Endothelial cell of umbilical vein (primary cell): ENCODE measurements around the gene TXNRD3. TPM values are rescaled to one million over a fixed set of nuclear protein-coding genes. Genes with fewer than 3 reads are reported as not detected.

Experiments
- BruUV-seq: library from RNA; stranded (reverse); fragments of 400-500 nt; replicated peaks from 2 replicates; lab custom pipeline; 2021; lab: Mats Ljungman, UMichigan
- CTCF ChIA-PET: fragments of 300-600, 350-600 bp; sonication (Branson Sonifier 250); formaldehyde crosslinking; loops from one replicate; lab custom pipeline; 2021; ENCODE audit warnings: antibody characterized with exemption, inconsistent platforms; lab: Charles Lee
- POLR2A ChIA-PET: fragments of 300-600, 350-600 bp; sonication (Branson Sonifier 250); formaldehyde crosslinking; loops from one replicate; lab custom pipeline; 2021; ENCODE audit warnings: antibody characterized with exemption, inconsistent platforms; lab: Charles Lee
- DNase-seq: peaks from one replicate; pipeline ENCODE4 v3.0.0-alpha.2; 2011; ENCODE audit warnings: low read depth, low spot score
- FAIRE-seq: peaks from 2 replicates; lab custom pipeline; 2011; peaks lifted over from hg19 to GRCh38; lab: Jason Lieb, UNC
- H2AFZ ChIP-seq: 2 replicates; pipeline ENCODE4 v1.6.0; 2012; ENCODE audit warnings: low read depth, low read length, control low read depth, inconsistent platforms
- H3K27ac ChIP-seq: 2 replicates; pipeline ENCODE4 v1.5.1; 2011; ENCODE audit warnings: low read depth, mild to moderate bottlenecking, control low read depth, low read length, moderate library complexity; ENCODE audit not compliant: insufficient read depth
- H3K27me3 ChIP-seq, 2 experiments: 2 replicates each; pipeline versions ENCODE4 v1.6.0 to v1.6.1; 2011; ENCODE audit warnings: low read length in 2 of 2, mixed read lengths in 1 of 2; ENCODE audit not compliant: control insufficient read depth in 2 of 2, insufficient read depth in 2 of 2
- H3K36me3 ChIP-seq, 2 experiments: 2 replicates in 1 of 2; 3 replicates in 1 of 2; pipeline ENCODE4 v1.5.1; 2011; ENCODE audit warnings: low read length in 2 of 2, mild to moderate bottlenecking in 1 of 2, moderate library complexity in 1 of 2; ENCODE audit not compliant: control insufficient read depth in 2 of 2, insufficient read depth in 2 of 2; ENCODE audit errors: extremely low read depth in 1 of 2
- H3K4me1 ChIP-seq: 3 replicates; pipeline ENCODE4 v1.5.1; 2011; ENCODE audit warnings: mild to moderate bottlenecking, low read length; ENCODE audit not compliant: control insufficient read depth, insufficient read depth; ENCODE audit errors: extremely low read depth
- H3K4me2 ChIP-seq: 2 replicates; pipeline ENCODE4 v1.6.1; 2011; ENCODE audit warnings: low read length, control low read depth, mixed read lengths; ENCODE audit not compliant: insufficient read depth
- H3K4me3 ChIP-seq, 3 experiments: fragments of 200-600 bp in 1 of 3; sonication (generic), shearing (Covaris generic) in 1 of 3; replicated peaks in 1 of 3; 2 replicates each; pipeline ENCODE4 v1.5.1; 2011 to 2016; ENCODE audit warnings: control low read depth in 3 of 3, low read length in 3 of 3, mild to moderate bottlenecking in 2 of 3, inconsistent platforms in 1 of 3, low read depth in 1 of 3, moderate library complexity in 1 of 3; ENCODE audit not compliant: insufficient read depth in 1 of 3
- H3K79me2 ChIP-seq: 2 replicates; pipeline ENCODE4 v1.6.0; 2012; ENCODE audit warnings: low read length, inconsistent platforms; ENCODE audit not compliant: control insufficient read depth, insufficient read depth
- H3K9ac ChIP-seq: replicated peaks from 2 replicates; pipeline ENCODE3; 2011; ENCODE audit warnings: low read length, control low read depth; ENCODE audit not compliant: insufficient read depth; ENCODE audit errors: extremely low read depth
- H3K9me1 ChIP-seq: replicated peaks from 3 replicates; pipeline ENCODE4 v1.6.0; 2011; ENCODE audit warnings: mild to moderate bottlenecking, low read length; ENCODE audit not compliant: control insufficient read depth, insufficient read depth; ENCODE audit errors: extremely low read depth
- H3K9me3 ChIP-seq: replicated peaks from 2 replicates; pipeline ENCODE4 v1.5.1; 2012; ENCODE audit warnings: low read length, inconsistent platforms; ENCODE audit not compliant: control insufficient read depth, insufficient read depth
- H4K20me1 ChIP-seq: replicated peaks from 2 replicates; pipeline ENCODE3; 2011; ENCODE audit warnings: mild to moderate bottlenecking, low read length; ENCODE audit not compliant: control insufficient read depth, insufficient read depth; ENCODE audit errors: extremely low read depth
- CTCF ChIP-seq, 2 donors: IDR thresholded peaks; 1 replicate in 1 of 2; 2 replicates in 1 of 2; pipeline ENCODE4 v1.5.1; 2011; ENCODE audit warnings: low read length in 2 of 2, mild to moderate bottlenecking in 2 of 2, moderate library complexity in 2 of 2, control low read depth in 1 of 2, inconsistent platforms in 1 of 2, low read depth in 1 of 2; ENCODE audit not compliant: insufficient read depth in 1 of 2; ENCODE audit errors: extremely low read depth in 1 of 2
- EZH2 ChIP-seq: IDR thresholded peaks from 2 replicates; pipeline ENCODE4 v1.6.1; 2012; ENCODE audit warnings: borderline replicate concordance, low read depth, mild to moderate bottlenecking, moderate library complexity, low read length, inconsistent platforms; ENCODE audit not compliant: severe bottlenecking
- FOS ChIP-seq: IDR thresholded peaks from 2 replicates; pipeline ENCODE4 v1.6.1; 2011; ENCODE audit warnings: mild to moderate bottlenecking, low read length, moderate library complexity, borderline replicate concordance; ENCODE audit not compliant: insufficient read depth
- GATA2 ChIP-seq: IDR thresholded peaks from 2 replicates; pipeline ENCODE4 v1.7.0; 2011; ENCODE audit warnings: low read depth, mild to moderate bottlenecking, moderate library complexity, mixed read lengths, low read length; ENCODE audit not compliant: insufficient read length, insufficient read depth
- JUN ChIP-seq: IDR thresholded peaks from 2 replicates; pipeline ENCODE4 v1.6.1; 2011; ENCODE audit warnings: borderline replicate concordance, low read depth; ENCODE audit not compliant: insufficient read length, insufficient read depth
- MAX ChIP-seq: IDR thresholded peaks from 2 replicates; pipeline ENCODE4 v1.6.1; 2011; ENCODE audit not compliant: insufficient read depth, insufficient read length
- MYC ChIP-seq: IDR thresholded peaks from one replicate; pipeline ENCODE4 v1.6.1; 2011; ENCODE audit warnings: mild to moderate bottlenecking, low read depth, low read length
- POLR2A ChIP-seq: IDR thresholded peaks from 2 replicates; pipeline ENCODE4 v1.6.1; 2012; ENCODE audit warnings: low read depth, mild to moderate bottlenecking, control low read depth, low read length
- POLR2AphosphoS5 ChIP-seq: IDR thresholded peaks from 2 replicates; pipeline ENCODE4 v1.6.1; 2012; ENCODE audit warnings: low read depth, mild to moderate bottlenecking, control low read depth, low read length, moderate library complexity; ENCODE audit not compliant: insufficient read depth
- dilution Hi-C: fragments of 300-500 bp; cut with MboI; formaldehyde crosslinking; loops from one replicate; pipeline ENCODE4 v1.15.0; 2019; ENCODE audit warnings: low sequenced_read_pairs; ENCODE audit not compliant: extremely low pct_ligation_motif_present
- intact Hi-C: fragments of 100-400 bp; cut with micrococcal nuclease; formaldehyde crosslinking; loops from one replicate; pipeline ENCODE4 v1.10.0; 2022
- polyA plus RNA-seq, 4 experiments: library from polyadenylated mRNA; depleted of rRNA in 3 of 4; stranded (reverse) in 3 of 4; unstranded in 1 of 4; fragments of >200 nt; gene quantifications; 2 replicates each; pipeline versions ENCODE4 v1.2.1 to v1.2.3, GENCODE V29; 2011 to 2012; ENCODE audit warnings: missing spikeins in 1 of 4
- total RNA-seq: library from RNA; stranded (reverse); gene quantifications from 2 replicates; pipeline ENCODE4 v1.2.3, GENCODE V29; 2021

Gene TXNRD3
- total and polyA plus RNA-seq, 2 donors (not counting 3 experiments of a cell fraction or from before 2014, with no cell fraction given) = 2.6 to 7.1 TPM

- ChIA-PET POLR2A (no interaction called here), CTCF (no interaction called here)
- Histone ChIP-seq H3K9me1 (no peaks in the 10 kb centered on the region), H3K4me2 (no peak overlapping the region), H3K27me3 (peaks cover 8 to 12% of the 10 kb centered on the region in 2 experiments), H2AFZ (no peak overlapping the region), H3K4me1 (no peaks in the 10 kb centered on the region), H3K36me3 (no peaks in the 10 kb centered on the region), H3K4me3 (no peak overlapping the region), H3K27ac (no peak overlapping the region), H3K9me3 (no peaks in the 10 kb centered on the region), H3K79me2 (no peaks in the 10 kb centered on the region), H3K9ac (no peak overlapping the region), H4K20me1 (no peaks in the 10 kb centered on the region)
- TF ChIP-seq FOS (no peak), POLR2AphosphoS5 (no peak), EZH2 (no peak), POLR2A (no peak), MAX (no peak), GATA2 (no peak), CTCF (IDR thresholded peaks at IDR 0.05; ENCODE audit: extremely low read depth in 1 of 2, insufficient read depth in 1 of 2, low read depth in 1 of 2, low read length in 2 of 2) (no peak), JUN (no peak), MYC (no peak)
- dilution Hi-C loops (no loop called here), intact Hi-C loops (no loop called here)
- FAIRE-seq = no peak
- no TSS peak for BruUV-seq
- no peak for DNase-seq
These were observed 73.4 kb downstream of the TXNRD3 start for GRCh38 chr3:126581569-126581968.
